Left colon (tissue), 2 donors: ENCODE results near the gene ITGA3. TPM values are rescaled to one million over a fixed set of nuclear protein-coding genes. Genes with fewer than 3 reads are reported as not detected.

Experiments used
- ATAC-seq: fragments of 200-7000 bp; cut with Tn5 transposase; one replicate; pipeline ENCODE4 v1.9.1; 2020; ENCODE audit warnings: mild to moderate bottlenecking, moderate library complexity
- DNase-seq, 2 donors: peaks; one replicate each; pipeline ENCODE4 v3.0.0-alpha.2; 2020
- intact Hi-C, 2 donors: fragments of 100-400 bp; cut with DNase I in 1 of 2; cut with micrococcal nuclease in 1 of 2; formaldehyde crosslinking; loops; one replicate each; pipeline versions ENCODE4 v1.11.2 to v1.14.0; 2022; cut with DNase I, micrococcal nuclease
- total RNA-seq, 2 donors: library from RNA; stranded (reverse); fragmentation: NEBNext Ultra II Directional; extraction: Animal tissue kit (Norgen Biotek cat#: 25700); gene quantifications; one replicate each; pipeline ENCODE4 v1.2.1, GENCODE V29; 2021
- donor health status: DM: no; HTN: no; CAD: no.
- donor health status: DM: yes; HTN: yes; CAD: no.

ITGA3 gene
- total RNA-seq, 2 donors from 2014 or later, result 130 to 170 TPM

DNA sequence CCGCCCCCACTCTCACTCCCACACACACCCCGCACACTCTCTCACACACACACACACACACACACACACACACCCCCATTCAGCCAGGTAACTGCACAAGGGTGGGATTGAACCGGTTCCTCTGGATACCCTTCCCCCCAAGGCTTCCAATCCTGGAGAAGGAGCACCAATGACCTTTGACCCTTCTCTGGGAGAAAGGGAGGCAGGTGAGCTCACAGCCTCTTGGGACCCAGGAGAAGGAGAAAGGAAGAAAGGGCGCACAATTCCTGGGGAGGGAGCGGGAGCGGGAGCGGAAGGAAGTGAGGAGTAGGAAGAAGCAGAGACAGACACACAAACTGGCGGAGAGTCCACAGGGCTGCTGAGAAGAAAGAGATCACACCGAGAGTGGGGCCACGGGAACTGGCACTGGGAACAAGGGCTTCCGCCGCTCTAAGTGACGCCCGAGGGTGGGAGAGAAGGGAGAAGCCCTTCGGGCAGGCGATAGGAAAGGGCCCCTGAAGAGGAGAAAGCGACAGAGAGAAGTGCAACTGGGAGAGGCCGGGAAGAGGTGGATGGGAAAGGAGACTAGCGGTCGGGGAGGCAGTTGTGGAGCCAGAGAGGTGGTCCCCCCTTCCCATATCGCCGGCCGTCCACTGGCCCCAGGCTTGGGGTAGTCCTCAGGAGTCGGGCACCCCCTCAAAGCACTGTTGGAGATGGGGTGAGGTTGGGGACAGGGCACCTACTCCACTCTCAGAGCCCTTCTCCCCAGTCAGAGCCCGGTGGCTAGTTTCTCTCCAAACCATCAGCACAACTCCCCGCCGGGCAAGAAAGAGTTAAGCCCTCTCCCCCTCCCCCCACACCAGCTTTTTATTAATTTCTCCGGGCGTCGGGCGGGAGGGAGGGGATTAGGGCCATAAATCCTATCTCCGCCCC lies 72.8 kb downstream of the ITGA3 start:
- peak; percentile 50 for ATAC-seq
- no peak for DNase-seq
- intact Hi-C loops, result no loop called here

DNA sequence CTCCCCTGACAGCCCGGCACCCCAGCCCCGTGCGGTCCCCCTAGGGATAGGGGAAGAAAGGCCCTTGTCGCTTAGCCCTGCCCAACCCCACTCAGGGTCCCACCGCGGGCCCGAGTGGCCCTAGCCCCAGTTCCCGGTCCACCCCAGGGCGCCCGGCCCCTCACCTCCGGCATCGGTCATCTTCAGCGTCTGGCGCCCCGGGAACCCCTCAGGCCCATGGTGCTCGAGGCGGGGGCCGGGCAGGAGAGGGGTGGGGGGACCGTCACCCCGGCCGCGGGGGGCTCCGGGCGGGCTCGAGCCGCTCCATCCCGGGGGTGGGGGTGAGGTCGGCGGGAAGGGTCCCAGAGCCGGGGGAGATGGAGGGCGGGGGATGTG lies 73.4 kb downstream of the ITGA3 start:
- intact Hi-C loops, result no loop called here
- no peak for DNase-seq
- ATAC-seq, result no peak

DNA sequence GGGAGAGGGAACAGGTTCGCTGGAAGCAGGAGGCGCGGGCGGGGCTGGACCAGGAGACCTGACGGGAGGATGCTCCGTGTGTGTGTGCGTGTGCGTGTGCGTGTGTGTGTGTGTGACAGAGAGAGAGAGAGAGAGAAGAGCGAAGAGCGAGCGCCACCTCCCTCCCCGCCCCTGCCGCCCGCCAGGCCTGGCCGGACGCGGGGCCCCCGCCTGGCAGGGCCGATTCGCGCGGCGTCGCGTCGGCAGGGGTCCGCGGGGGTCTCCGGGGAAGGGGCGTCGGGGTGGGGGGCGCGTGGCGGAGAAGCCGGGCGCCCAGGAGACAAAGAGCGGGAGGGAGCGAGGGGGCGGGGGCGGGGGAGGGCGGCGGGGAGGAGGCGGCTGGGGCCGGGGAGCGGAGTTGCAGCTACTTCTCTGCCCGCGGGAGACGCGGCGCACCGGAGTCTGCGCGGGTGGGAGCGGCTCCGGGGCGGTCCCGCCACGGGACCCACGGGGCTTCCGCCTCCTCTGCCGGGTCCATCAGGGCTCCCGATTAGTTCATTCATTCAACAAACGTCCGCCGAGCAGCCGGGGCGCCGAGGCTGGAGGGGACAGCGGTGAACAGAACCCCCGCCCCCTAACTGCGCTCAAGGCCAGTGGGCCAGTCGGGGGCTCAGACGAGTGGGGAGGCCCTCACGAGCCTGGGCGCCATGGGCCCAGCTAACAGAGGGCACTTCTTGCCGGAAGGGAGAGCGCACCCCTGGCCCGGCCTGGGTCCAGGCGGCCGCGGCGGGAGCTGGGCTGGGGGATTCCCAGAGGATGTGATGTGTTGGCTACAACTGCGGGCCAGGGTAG lies 74.0 kb downstream of the ITGA3 start, which contains the start of gene SAMD14:
SAMD14 (minus strand) TSS at position 433 of the 831 bp plus-strand sequence. CDS start 5,201 bp downstream, outside the sequence.
- DNase-seq, result peak in 1 of 2 donors; percentile 42
- intact Hi-C loops, result no loop called here

DNA sequence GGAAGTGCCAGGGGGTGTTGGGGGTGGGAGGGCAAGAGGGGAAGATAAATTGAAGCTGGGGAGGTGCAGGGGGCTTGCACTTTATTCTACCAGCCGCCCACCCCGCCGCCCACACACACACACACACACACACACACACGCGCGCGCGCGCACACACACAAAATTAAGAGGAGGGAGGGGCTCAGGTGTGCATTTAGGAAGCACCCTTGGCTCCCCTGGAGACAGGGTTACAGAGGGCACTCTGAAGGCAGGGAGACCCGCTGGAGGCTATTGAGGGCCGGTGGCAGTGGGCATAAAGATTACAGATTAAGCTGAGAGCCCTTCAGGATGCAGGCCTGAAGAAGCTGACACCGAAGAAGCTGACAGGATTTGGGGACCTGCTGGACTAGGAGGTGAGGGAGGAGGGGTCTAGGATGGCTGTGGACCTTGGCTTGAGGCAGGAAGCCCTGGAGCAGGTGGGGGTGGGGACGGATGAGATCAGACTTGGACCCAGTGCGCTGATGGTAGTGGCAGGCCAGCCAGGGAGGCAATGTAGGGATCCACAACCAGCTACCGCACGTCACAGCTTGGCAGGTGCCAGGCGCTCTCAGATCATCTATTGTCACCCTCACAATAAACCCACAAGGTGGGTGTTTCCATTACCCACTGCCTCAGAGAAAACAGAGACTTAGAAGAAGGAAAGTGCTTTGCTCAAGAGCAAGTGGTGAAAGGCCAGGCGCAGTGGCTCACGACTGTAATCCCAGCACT lies 74.8 kb downstream of the ITGA3 start:
- DNase-seq, result no peak
- intact Hi-C loops, result no loop called here
- no peak for ATAC-seq

More for the DNA sequence above, 74.0 kb downstream of the ITGA3 start, which contains the start of gene SAMD14:
- peak; percentile 39 for ATAC-seq

DNA sequence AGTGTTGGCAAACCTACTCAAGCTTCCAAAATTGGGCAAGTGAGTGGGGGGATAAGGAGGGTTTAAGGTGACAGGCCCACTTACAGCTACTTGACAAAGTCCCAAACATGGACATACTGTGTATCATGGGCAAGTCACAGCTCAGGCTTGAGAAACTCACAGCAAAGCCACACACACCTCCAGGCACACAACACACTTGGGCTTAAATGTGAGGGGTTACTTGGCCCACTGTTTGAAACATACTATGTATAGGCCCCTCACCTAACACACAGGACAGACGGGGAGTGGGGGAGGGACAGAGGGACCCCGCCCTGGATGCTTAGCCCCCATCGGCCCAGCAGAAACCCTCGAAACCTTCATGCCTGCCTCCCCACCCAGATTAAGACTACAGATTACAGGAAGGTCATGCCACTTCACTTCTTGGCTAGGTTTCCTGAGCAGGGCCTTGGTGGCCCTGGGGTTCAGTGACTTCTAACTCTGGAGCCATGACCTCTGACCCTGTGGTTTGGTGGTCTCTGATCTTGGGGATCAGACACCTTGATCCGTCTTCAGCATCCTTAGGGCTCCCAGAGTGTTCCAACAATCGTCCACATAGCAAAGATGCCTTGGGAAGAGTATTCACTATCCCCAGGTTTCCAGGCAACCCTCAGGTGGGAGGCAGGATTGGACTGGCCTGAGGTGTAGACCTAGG lies 76.3 kb downstream of the ITGA3 start:
- intact Hi-C loops, result no loop called here
- ATAC-seq, result no peak
- no peak for DNase-seq

DNA sequence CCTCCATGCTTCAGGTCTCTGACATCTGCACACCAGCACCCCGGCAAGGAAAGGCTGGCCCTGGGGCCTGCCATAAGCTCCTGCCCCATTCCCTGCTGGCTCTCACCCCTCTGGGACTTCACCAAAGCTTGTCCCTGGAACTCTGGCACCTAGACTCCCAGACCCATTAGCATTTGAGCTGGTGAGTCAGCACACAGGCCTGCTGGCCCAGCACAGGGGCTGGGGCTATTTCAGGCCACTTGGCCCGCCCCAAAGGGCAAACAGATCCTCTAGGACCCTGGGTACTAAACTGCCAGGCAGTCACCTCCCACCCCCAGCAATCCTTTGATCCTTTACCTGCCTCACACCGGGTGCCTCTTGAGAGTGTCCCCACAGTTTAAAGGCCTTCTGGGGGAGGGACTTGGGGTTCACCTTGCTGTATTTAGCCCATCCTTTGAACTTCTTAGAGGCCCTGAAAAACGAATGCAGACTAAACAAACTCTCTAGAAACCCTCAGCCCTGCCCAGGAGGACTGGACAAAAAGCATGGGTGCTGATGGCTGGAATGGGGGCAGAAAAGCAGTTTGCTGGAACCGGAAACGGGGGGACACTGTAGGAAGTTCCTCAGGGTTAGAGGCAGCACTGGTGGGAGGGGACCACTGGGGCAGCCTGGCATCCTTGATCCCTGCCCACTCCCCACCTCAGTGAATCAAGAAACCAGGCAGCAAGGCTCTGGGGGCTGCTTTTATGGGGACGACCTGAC lies 77.3 kb downstream of the ITGA3 start:
- ATAC-seq, result peak; percentile 6
- intact Hi-C loops, result no loop called here

DNA sequence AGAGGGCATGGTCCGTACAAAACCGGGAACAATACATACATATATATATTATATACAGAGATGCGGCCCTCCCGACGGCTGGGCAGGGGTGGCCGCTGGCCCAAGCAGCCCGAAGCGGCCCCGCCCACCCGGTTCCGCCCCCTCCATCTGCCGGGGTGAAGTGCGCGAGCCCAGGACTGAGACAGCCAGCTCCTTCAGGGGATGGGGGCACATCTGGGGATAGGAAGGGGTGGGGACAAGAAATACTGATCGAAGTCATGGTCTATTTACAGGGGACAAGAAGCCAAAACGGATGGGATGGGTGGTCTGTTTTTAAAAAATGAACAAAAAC lies 77.8 kb downstream of the ITGA3 start:
- DNase-seq, result peak in 1 of 2 donors; percentile 20
- ATAC-seq, result no peak
- intact Hi-C loops, result no loop called here

More for the DNA sequence above, 77.3 kb downstream of the ITGA3 start:
- DNase-seq, result peak in 1 of 2 donors; percentile 26

DNA sequence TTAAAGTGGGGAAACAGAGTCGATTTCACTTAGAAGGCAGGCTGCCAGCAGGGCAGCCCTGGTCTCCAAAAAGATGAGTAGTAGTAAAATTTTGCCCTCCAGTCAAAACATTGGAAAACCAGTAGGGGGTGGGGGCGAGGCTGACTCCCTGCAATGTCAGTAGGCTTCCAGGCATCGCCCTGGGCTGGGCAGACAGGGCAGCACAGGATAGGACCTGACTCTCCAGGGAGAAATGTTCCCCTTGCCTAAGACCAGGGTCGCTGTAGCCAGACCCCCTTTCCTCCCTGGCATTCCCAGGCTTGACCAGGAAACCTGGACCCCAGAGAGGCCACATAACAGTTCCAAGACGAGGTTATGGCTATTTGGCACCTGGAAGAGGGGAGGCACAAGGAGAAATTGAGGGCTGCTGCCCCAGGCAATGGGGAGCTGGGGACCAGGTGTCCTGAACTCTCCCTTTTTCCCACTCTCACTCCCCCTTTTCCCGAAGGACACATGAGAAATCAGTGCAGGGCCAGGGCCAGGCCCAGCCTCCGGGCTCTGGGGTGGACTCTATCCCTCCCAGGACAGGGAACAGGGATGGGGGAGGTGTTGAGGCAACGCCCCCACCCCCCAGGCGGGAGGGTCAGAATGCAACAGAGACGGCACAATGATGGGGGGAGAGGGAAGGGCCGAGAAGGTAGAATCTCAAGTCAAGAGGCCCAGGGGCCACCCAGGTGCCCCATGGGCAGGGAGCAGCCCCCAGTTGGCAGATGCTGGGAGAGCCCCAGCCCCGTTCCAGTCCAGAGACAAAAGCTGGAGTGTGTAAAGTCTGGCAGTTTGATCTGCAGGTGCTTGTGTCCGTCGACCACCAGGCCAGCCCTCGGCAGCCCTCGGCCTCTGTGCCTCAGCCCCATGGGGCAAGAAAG lies 78.5 kb downstream of the ITGA3 start:
- intact Hi-C loops, result no loop called here
- DNase-seq, result peak in 1 of 2 donors; percentile 19
- ATAC-seq, result no peak

DNA sequence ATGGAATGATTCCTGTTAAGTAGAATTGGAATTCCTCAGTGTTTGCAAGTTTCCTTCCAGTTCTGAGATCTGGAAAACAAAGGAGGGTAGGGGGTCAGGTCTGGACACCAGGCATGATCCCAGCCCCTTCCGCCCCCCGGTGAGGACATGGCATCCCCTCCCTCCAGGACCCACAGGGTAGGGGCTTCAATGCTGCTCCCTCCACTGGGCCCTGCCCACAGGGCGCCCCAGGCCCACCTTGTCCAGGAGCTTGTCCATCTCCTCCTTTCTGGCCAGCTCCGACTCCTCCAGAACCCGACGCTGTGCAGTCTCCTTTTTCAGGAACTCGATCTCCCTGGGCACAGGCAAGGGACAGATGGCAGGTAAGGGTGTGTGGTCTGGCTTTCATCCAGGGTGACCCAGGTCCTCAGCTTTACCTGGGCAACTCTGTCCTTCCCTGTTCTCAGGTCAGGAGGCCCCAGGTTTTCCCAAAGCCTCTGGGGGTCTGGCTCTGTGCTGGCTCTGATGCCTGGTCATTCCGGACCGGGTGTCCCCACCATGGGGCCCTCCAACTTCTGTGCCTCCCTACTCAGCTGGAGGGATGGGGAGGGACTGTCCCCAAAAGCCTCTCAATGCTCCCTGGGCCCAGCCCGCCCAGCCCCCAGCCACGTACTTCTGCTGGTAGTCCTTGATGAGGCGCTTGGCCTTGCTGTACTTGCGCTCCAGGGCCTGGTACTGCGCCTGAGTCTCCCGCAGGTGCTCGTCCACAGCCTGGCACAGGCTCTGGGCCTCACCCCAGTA lies 79.6 kb downstream of the ITGA3 start:
- DNase-seq (no peak), ATAC-seq (no peak)
- intact Hi-C loops, result no loop called here

DNA sequence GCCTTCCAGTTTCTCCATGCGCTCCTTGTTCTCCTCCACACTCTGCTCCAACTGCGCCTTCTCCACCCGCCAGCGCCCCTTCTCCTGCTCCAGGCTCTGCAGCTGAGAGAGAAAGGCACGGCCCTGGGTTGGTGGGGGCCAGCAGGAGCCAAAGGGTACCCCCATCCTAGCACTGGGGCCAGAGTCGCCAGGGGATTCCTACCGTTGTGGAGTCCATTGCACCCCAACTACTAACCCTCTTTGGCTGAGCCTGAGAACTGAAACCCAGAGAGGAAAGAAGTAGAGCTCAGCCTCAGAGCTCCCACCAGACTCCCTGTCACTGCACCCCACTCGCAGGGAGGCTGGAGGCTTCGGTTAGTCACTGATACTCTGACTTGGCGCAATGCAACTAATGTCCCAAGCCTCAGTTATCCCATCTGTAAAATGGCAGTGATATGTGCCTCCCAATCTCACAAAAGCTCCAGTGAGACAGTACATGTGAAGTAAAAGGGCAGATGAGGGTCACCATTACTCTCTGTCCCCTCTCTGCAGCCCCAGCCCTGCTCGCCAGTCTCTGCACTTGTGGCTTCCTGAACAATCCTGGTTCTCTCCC lies 80.3 kb downstream of the ITGA3 start:
- DNase-seq (no peak), ATAC-seq (no peak)
- intact Hi-C loops, result no loop called here

DNA sequence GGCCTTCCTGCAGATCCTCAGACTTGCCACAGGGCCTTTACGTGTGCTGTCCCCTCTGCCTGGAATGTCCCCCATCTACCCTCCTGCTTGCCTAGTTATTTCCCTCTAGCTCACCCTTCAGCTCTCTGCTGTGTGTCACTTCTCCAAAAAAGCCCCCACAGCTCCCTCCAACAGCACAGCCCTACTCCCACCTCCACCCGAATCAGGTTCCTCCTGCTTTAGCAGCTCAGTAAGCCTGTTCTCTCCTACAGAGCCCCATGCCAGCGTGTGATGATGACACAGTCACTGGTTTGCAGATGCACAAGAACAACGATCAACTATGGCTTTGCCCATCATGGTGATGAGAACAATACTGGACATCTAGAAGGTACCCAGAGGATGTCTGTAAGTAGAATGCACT lies 81.1 kb downstream of the ITGA3 start:
- no peak for ATAC-seq
- intact Hi-C loops, result no loop called here
- DNase-seq, result no peak

DNA sequence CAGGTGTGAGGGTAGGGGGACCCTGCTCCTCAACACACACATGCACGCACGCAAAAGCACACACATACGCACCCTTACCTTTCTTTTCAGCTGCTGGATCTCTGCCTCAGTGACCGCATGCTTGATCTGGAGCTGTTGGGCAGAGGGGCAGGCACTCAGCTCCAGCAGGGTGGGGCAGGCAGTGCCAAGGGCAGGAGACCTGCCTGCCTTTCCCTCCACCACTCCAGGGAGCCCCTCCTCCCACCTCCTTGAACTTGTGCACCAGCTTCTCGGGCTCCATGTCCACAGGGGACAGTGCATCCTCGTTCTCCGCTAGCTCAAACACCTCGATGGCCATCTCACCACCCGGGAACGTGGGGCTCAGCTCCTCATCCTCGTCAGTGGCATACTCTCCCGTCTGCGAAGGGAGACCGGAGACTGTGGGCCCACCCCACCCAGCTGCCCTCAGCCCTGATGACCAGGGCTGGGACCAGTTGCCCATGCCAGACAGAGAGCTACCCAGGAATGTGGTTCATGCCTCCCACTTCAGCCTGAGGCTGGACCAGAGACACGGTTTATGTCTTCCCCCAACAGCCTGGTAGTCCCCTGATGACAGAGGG lies 83.4 kb downstream of the ITGA3 start:
- intact Hi-C loops, result no loop called here
- ATAC-seq (no peak), DNase-seq (no peak)
